ENCODE results near the gene PIP5K1A. TPM values are rescaled to one million over a fixed set of nuclear protein-coding genes. Genes with fewer than 3 reads are reported as not detected.
A peak's percentile ranks its signal among the peaks of the same experiment; 100 is the strongest.

The PIP5K1A gene
- total and polyA plus RNA-seq, 4 donors = 4.0 to 32.0 (median 13.6) TPM

GRCh38 chr1:151266315-151266714 is 68.0 kb downstream of the PIP5K1A start:
- Histone ChIP-seq H3K27me3 (ENCODE audit: control insufficient read depth in 4 of 4, insufficient read depth in 4 of 4, low read length in 3 of 4) (no peaks in the 10 kb centered on the region), H3K9me3 (ENCODE audit: control insufficient read depth in 4 of 4, low read length in 3 of 4) (no peaks in the 10 kb centered on the region), H3K4me1 (ENCODE audit: control insufficient read depth in 4 of 4, insufficient read depth in 4 of 4, low read length in 3 of 4) (peaks cover 9 to 26% (median 24%) of the 10 kb centered on the region in 4 donors), H3K4me3 (ENCODE audit: low read depth in 1 of 3, low read length in 3 of 3) (no peak overlapping the region), H3K9ac (ENCODE audit: low read depth in 1 of 2, low read length in 2 of 2) (no peak overlapping the region), H3K27ac (ENCODE audit: low read depth in 1 of 2, low read length in 2 of 2) (peak overlapping the region; percentile 54 to 81), H3K36me3 (ENCODE audit: control insufficient read depth in 4 of 4, insufficient read depth in 3 of 4, low read depth in 1 of 4, low read length in 3 of 4) (peaks cover 10 to 33% (median 13%) of the 10 kb centered on the region in 4 donors)
- 47% methylated on average over 3 of the region's 3 CpGs for WGBS
- DNase-seq (ENCODE audit: low spot score) = no peak
- TF ChIP-seq FOXA2 (IDR thresholded peaks at IDR 0.05) (no peak), FOXA1 (IDR thresholded peaks at IDR 0.05) (no peak), EGR1 (IDR thresholded peaks at IDR 0.05; ENCODE audit: low read depth in 2 of 2) (no peak), JUND (IDR thresholded peaks at IDR 0.05) (no peak), CTCF (IDR thresholded peaks at IDR 0.05; ENCODE audit: low read depth, low read length, missing input control) (no peak), TAF1 (conservative IDR thresholded peaks at IDR 0.05) (no peak), NR2F2 (IDR thresholded peaks at IDR 0.05) (no peak), HNF4A (conservative IDR thresholded peaks at IDR 0.05) (peak; percentile 64 to 67), SP1 (IDR thresholded peaks at IDR 0.05) (no peak), ATF3 (IDR thresholded peaks at IDR 0.05) (no peak), GABPA (IDR thresholded peaks at IDR 0.05 in 1 of 2, conservative IDR thresholded peaks at IDR 0.05 in 1 of 2) (no peak), REST (IDR thresholded peaks at IDR 0.05) (no peak), RAD21 (IDR thresholded peaks at IDR 0.05) (no peak), MAX (IDR thresholded peaks at IDR 0.05) (no peak), RXRA (IDR thresholded peaks at IDR 0.05) (peak in 1 of 2 donors; percentile 51)

GRCh38 chr1:151266821-151267220 is 68.5 kb downstream of the PIP5K1A start:
- Histone ChIP-seq H3K9ac (ENCODE audit: low read depth in 1 of 2, low read length in 2 of 2) (no peak overlapping the region), H3K9me3 (ENCODE audit: control insufficient read depth in 4 of 4, low read length in 3 of 4) (no peaks in the 10 kb centered on the region), H3K36me3 (ENCODE audit: control insufficient read depth in 4 of 4, insufficient read depth in 3 of 4, low read depth in 1 of 4, low read length in 3 of 4) (peaks cover 9 to 33% (median 13%) of the 10 kb centered on the region in 4 donors), H3K4me3 (ENCODE audit: low read depth in 1 of 3, low read length in 3 of 3) (no peak overlapping the region), H3K27me3 (ENCODE audit: control insufficient read depth in 4 of 4, insufficient read depth in 4 of 4, low read length in 3 of 4) (no peaks in the 10 kb centered on the region), H3K27ac (ENCODE audit: low read depth in 1 of 2, low read length in 2 of 2) (no peak overlapping the region), H3K4me1 (ENCODE audit: control insufficient read depth in 4 of 4, insufficient read depth in 4 of 4, low read length in 3 of 4) (peaks cover 9 to 26% (median 24%) of the 10 kb centered on the region in 4 donors)
- WGBS = 84% methylated on average over 8 of the region's 8 CpGs
- no peak for DNase-seq (ENCODE audit: low spot score)
- TF ChIP-seq RXRA (IDR thresholded peaks at IDR 0.05) = no peak
- no peak for TF ChIP-seq EGR1 (IDR thresholded peaks at IDR 0.05; ENCODE audit: low read depth in 2 of 2)
- no peak for TF ChIP-seq HNF4G (IDR thresholded peaks at IDR 0.05)
- no peak for TF ChIP-seq CTCF (IDR thresholded peaks at IDR 0.05; ENCODE audit: low read depth, low read length, missing input control)
- no peak for TF ChIP-seq FOXA1 (IDR thresholded peaks at IDR 0.05)
- no peak for TF ChIP-seq ATF3 (IDR thresholded peaks at IDR 0.05)
- TF ChIP-seq RAD21 (IDR thresholded peaks at IDR 0.05) = no peak
- no peak for TF ChIP-seq MAX (IDR thresholded peaks at IDR 0.05)
- no peak for TF ChIP-seq ZBTB33 (IDR thresholded peaks at IDR 0.05)
- no peak for TF ChIP-seq NR2F2 (IDR thresholded peaks at IDR 0.05)
- no peak for TF ChIP-seq SP1 (IDR thresholded peaks at IDR 0.05)
- TF ChIP-seq YY1 (IDR thresholded peaks at IDR 0.05) = no peak
- no peak for TF ChIP-seq GABPA (IDR thresholded peaks at IDR 0.05 in 1 of 2, conservative IDR thresholded peaks at IDR 0.05 in 1 of 2)

Data from liver (tissue), 9 donors.